Fibroblast of skin of right biceps (primary cell): ENCODE results near the gene BBX.

ENCODE experiments used
- DNase-seq: peaks from one replicate; pipeline ENCODE4 v3.0.0-alpha.2; 2013

BBX gene

GRCh38 chr3:107854733-107855132 is 332.0 kb downstream of the BBX start:
- DNase-seq, result no peak

- peak; percentile 22 for DNase-seq
These were observed 332.9 kb downstream of the BBX start for GRCh38 chr3:107855710-107856109.

DNA sequence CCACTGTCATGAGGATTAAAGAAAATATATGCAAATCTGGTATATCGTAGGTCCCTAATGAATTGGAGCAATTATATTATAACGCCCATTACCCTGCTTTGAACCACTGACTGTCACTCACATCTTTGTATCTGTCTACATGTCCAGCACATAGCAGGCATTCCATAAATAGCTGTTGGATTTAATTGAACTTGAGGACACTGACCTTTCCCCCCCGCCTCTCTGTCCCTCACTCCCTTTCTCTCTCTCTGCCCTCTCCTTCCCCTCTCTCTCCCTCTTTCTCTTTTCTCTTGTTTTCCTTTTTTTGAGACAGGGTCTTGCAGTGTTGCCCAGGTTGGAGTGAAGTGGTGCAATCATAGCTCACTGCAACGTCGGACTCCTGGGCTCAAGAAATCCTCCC is 335.1 kb downstream of the BBX start:
- no peak for DNase-seq

DNA sequence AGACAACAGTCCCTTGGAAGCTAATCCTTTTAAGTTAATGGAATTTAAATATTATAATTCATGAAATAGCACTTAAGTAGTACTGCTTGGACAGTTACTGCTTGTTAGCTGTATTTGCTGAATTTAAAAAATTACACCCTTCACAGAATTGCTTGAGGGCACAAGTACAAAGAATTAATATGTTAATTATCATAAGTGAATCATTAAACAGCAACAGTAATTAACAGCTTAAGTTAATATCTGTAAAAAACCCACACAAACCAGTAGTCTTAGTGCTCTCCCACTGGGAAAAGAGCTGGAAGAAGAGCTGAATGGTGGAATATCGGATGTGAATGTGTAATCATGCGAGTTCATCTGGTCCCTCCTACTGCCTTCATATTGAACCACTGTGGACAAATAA is 336.1 kb downstream of the BBX start:
- no peak for DNase-seq
